HG03558 (cell line): ENCODE data around the gene FLII.
"Not testable (repeated sequence)": the region's sequence is repeated elsewhere in the genome, so short reads cannot be mapped to it uniquely, and the experiment has no call there.

ENCODE experiments used
- ATAC-seq: cut with Tn5 transposase; IDR thresholded peaks from one replicate; pipeline ENCODE4 v1.9.1; 2021; ENCODE audit warnings: moderate number of reproducible peaks; ENCODE audit not compliant: unreplicated experiment; ENCODE audit errors: extremely low read depth

Gene FLII

DNA sequence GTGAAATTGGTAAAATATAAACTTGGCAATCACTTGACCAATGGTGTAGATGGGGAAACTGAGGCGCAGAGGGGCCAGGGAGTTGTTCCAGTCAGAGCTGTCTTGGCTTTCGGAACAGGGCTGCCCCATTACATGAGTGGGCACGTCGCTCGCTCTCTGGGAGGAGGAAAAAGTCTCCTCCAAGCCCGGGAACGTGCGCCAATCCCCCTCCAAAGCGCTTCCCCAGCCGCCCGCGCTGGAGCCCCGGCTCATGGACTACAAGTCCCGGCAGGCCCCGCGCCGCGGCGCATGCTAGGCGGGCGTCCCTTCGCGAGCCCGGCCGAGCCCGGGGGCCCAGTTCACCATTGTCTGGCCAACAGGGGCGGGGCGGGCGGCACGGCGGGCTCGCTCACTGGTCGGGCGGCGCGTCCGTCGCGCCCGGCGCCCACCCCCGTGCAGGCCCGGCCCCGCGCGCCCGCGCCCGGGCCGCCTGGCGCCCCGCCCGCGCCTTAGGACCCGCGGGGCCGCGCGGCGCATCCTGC is 33.4 kb downstream of the FLII start, which contains the start of gene LLGL1:
Gene LLGL1 (plus strand): TSS at position 515 of the 521 bp plus-strand sequence. CDS start 48 bp downstream, outside the sequence.
- ATAC-seq: peak; percentile 79

DNA sequence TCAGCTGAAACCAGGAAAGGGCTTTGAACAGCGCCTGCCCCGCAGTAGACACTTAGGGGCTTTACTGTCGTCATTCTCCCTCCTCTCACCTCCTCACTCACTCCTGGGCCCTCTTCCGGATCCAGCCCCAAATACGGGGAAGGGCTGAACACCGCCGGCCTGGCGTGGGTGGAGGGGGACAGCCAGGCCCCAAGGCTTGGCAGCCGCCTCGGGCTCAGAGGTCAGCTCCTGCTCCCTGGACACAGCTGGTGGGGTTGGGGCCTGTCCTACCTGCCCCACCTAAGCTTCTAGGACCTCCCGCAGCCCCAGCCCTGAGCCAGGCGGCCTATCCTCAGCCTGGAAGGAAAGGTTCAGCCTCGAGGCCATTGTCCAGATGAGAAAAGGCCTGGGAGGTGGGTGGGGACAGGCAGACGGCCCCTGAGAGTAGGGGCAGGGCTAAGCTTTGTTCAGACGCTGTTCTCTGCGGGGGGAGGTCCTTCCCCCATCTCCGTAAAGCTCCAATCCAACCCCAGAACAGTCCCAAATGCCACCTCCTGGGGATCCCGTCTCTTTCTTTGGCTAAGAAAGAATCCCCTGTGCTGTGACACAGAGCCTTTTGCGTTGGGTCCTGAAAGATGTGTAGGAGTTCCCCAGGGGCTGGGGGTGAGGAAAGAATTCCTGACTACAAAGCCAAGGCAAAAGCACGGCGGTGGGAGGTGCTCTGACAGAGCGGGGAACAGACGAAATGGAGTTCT is 34.0 kb downstream of the FLII start:
- no peak for ATAC-seq

- no peak for ATAC-seq
Observed at GRCh38 chr17:18224053-18224386, 34.5 kb downstream of the FLII start.

- no peak for ATAC-seq
Observed at GRCh38 chr17:18218756-18219415, 39.7 kb downstream of the FLII start.

DNA sequence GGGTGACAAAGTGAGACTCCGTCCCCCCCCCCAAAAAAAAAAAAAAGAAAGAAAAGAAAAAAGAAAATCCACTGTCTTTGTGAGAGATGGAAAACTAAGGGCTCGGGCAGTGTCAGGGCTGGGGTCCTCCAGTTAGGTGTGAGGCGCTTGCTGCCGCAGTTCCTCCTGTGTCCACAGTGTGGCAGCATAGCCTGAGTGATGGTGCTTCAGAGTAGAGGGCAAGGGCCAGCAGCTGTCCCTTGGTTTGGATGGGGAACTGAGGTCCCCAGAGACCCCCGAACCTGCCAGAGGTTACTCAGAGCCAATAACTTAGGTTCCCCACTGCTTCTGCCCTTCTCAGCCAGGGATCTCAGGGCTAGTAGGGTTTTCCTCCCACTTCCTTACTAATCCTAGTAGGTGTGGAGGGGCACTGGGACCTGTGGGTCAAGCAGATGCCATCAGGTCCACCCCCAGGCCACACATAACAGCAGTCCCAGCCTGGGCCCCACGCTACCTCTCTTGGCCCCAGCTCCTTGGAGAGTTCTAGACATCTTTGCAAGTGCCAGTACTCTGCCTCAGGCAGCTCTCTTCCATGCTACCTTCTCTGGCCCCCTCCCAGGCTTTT is 41.0 kb downstream of the FLII start:
- ATAC-seq: no peak

- ATAC-seq: not testable (repeated sequence)
Observed at GRCh38 chr17:18216906-18217305, 41.6 kb downstream of the FLII start.

- ATAC-seq: no peak
Observed at GRCh38 chr17:18213666-18214270, 44.8 kb downstream of the FLII start.

- no peak for ATAC-seq
Observed at GRCh38 chr17:18208092-18208491, 50.4 kb downstream of the FLII start.

DNA sequence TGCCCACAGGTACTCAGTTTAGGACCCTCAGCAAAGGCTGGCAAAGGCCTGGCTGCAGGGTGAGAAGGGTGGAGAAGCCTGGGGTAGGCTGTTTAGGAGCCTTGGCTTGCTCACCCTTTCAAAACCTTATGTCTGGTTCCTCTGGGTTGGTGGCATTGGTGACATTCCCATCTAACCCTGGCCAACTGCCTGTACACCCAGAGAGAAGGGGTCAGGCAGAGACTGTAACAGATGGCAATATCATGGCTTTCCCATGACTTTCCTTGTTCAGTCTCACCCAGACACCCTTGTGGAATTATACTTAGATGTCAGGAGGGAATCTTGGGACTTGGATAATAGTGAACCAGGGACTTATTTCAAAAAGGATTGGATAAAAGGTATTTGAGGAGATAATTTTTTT is 51.6 kb downstream of the FLII start:
- no peak for ATAC-seq

DNA sequence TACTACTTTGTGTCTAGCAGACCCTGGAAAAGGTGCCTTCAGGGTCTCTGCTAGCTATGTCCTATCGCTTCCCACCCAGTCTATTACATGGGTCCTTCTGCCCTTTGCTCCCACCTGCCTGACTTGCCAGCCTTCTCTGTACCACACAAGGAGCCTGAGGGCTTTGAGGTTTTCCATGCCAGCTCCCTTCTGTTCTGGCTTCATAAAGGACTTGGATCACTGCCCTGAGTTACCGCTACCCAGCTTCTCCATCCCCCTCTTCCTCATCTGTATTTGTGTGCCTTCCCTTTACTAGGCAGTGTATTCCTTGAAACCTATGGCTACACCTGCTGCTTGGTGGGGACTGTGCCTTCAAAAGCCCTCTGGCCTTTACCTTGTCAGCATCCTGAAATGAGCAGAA is 52.7 kb downstream of the FLII start:
- ATAC-seq: no peak

DNA sequence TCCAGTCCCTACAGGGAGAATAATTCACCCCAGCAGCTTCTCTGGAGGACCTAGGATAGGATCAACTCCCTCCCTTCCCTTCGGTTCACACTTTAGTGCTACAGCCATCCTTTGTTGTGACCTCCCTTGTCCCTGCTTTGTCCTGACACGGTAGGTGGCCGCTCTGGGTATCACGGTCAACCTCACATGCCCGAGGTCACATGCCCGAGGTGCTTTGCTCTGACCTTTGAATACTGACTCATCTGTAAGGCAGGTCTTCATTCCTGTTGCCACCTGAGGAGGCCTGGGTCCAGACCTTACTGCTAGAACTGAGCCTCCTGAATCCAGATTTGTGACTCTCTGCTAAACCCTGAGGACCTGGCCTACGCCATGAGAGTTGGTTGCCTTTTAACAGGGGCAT is 55.2 kb downstream of the FLII start:
- no peak for ATAC-seq

GRCh38 chr17:18201108-18201507 is 57.4 kb downstream of the FLII start:
- ATAC-seq: no peak

DNA sequence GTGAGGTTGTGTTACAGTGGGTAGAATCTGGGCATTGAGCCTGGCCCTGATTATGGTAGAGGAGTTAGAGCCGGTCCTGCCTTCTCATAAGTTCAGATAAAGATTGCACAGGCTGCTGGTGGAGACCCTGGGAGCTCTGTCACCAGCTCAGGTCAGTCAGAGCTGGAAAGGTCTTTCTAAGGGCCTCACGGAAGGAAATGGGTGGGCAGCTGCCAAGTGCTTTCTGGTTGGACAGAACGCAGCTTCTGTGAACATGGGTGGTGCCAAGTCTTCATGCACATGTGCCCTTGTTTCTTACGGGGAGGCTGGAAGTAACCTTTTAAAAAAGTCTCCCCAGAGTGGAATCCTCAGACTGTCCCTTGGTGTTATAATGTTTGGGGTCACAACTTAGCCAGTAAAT is 60.0 kb downstream of the FLII start:
- ATAC-seq: no peak

GRCh38 chr17:18197535-18198194 is 60.9 kb downstream of the FLII start:
- ATAC-seq: no peak

DNA sequence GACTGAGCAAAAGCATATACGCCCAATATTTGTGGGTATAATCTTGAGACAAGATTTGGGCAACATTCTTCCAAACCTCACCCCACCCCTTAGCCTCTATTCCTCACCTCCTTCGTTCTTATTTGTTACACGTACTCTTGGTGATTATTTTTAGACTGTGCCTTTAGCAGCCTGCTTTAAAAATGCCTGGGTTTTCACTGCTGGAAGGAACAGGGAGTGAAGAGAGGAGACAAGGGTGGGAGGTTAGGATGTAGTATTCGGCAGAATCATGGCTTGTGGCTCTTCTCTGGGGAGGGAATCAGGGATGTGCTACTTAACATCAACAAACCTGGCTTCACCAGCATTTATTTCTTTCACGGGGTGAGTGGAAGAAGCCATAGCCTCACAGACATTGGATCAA is 63.3 kb downstream of the FLII start:
- ATAC-seq: no peak
